H1 (cell line): Measurements from ENCODE around the gene RMRP. TPM values are rescaled to one million over a fixed set of nuclear protein-coding genes. Genes with fewer than 3 reads are reported as not detected.

ENCODE experiments used
- CHD7 ChIP-seq: fragments of 300-600 bp; sonication (generic); IDR thresholded peaks from 2 replicates; pipeline ENCODE4 v1.7.1; 2012; ENCODE audit warnings: low read length, moderate library complexity, mild to moderate bottlenecking, inconsistent platforms; ENCODE audit not compliant: insufficient replicate concordance
- E2F6 ChIP-seq: IDR thresholded peaks from 2 replicates; pipeline ENCODE4 v1.6.1; 2012; ENCODE audit warnings: inconsistent platforms
- EGR1 ChIP-seq: IDR thresholded peaks from 2 replicates; pipeline ENCODE4 v1.6.1; 2011; ENCODE audit warnings: low read depth, low read length, borderline replicate concordance
- GABPA ChIP-seq: IDR thresholded peaks from 2 replicates; pipeline ENCODE4 v1.6.1; 2011; ENCODE audit warnings: mild to moderate bottlenecking, low read length, moderate library complexity, borderline replicate concordance; ENCODE audit not compliant: insufficient read depth
- KDM1A ChIP-seq: fragments of 200-600, 300-600 bp; sonication (generic); IDR thresholded peaks from 2 replicates; pipeline ENCODE4 v1.7.1; 2016; ENCODE audit warnings: mild to moderate bottlenecking, low read length, borderline replicate concordance
- PHF8 ChIP-seq: fragments of 200-600 bp; sonication (generic); conservative IDR thresholded peaks from 2 replicates; pipeline ENCODE4 v1.7.1; 2012; ENCODE audit warnings: low read depth, mild to moderate bottlenecking, inconsistent platforms, low read length, moderate library complexity
- SRF ChIP-seq: IDR thresholded peaks from 2 replicates; pipeline ENCODE4 v1.6.1; 2011; ENCODE audit warnings: mild to moderate bottlenecking, low read depth, low read length, moderate library complexity
- TAF1 ChIP-seq: IDR thresholded peaks from 2 replicates; pipeline ENCODE4 v1.6.1; 2011; ENCODE audit warnings: mild to moderate bottlenecking, low read depth, low read length
- USF2 ChIP-seq: IDR thresholded peaks from 2 replicates; pipeline ENCODE4 v1.6.1; 2011; ENCODE audit warnings: low read length, improper control_type of control experiment
- polyA plus RNA-seq, 7 experiments: library from polyadenylated mRNA; depleted of rRNA in 3 of 7; stranded (reverse) in 5 of 7; unstranded in 2 of 7; fragments of >200 nt in 5 of 7; fragments of 200-250 nt in 2 of 7; gene quantifications; 1 replicate in 5 of 7; 2 replicates in 1 of 7; 4 replicates in 1 of 7; pipeline versions ENCODE4 v1.2.1 to v1.2.3, GENCODE V29; 2011 to 2013; ENCODE audit warnings: missing spikeins in 2 of 7, mixed read lengths in 2 of 7
- total RNA-seq: library from RNA; stranded (reverse); fragmentation: NEBNext Ultra II Directional; extraction: Animal tissue kit (Norgen Biotek cat#: 25700); gene quantifications from 2 replicates; pipeline ENCODE4 v1.2.1, GENCODE V29; 2021

The RMRP gene
- total and polyA plus RNA-seq, 2 of the 8 experiments (the other 6 are each of a cell fraction or from before 2014, with no cell fraction given) = 169 to 14,987 TPM

- no peak for TF ChIP-seq CHD7
- TF ChIP-seq SRF = no peak
- TF ChIP-seq PHF8 = no peak
- TF ChIP-seq EGR1 = no peak
- no peak for TF ChIP-seq TAF1
- no peak for TF ChIP-seq KDM1A
- TF ChIP-seq GABPA = no peak
- TF ChIP-seq USF2 = no peak
- no peak for TF ChIP-seq E2F6
Measured at GRCh38 chr9:35695943-35696401, 38.2 kb upstream of the RMRP start (continued).
